Measurements from ENCODE around the gene LIPT1. TPM values are rescaled to one million over a fixed set of nuclear protein-coding genes. Genes with fewer than 3 reads are reported as not detected.

The LIPT1 gene
- total and polyA plus RNA-seq, 2 of the 4 experiments (the other 2 are of a cell fraction), result 3.2 to 3.5 TPM

DNA sequence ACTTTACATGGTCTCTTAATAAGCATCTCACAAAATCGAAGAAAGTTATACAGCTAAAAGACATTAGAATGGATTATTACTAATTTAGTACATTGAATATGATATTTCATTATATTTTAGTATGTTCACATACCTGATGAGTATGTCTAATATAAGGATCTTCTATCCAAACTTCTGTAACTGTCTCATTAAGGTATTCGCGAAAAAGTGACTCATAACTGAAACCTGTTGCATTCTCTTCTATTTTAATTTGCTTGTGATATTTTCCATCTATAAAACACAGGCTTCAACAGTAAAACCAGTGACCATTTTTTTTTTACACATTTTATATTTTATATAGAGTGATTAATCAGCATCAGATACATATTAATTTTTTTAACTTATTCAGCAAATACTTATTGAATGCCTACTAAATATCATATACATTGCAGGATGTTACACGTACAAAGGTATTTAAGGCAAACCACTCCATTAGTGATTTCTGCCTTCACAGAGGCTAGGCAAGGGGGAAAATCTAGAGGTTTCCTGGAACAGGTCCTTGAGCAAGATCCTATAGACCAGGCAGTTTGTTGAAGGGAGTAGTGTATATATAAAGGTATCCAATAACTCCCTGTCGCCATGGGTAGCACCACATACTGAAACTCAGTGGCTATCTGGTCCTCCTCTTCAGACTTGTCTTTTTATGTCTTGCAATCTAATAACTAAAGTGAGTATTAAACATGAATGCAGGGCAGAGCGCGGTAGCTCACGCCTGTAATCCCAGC is 16.8 kb downstream of the LIPT1 start:
- Histone ChIP-seq H3K27ac (ENCODE audit: insufficient read depth, low read length) (no peak overlapping the region), H2AK5ac (ENCODE audit: low read depth, low read length) (no peak overlapping the region), H3K56ac (ENCODE audit: extremely low read depth, insufficient read depth, low read length) (no peak overlapping the region), H2BK120ac (ENCODE audit: low read depth, low read length) (no peak overlapping the region), H3K18ac (ENCODE audit: low read depth, low read length) (no peak overlapping the region), H3K79me1 (ENCODE audit: low read depth in 1 of 2, low read length in 2 of 2) (peaks cover 3 to 8% of the 10 kb centered on the region in 2 experiments; a peak in 2 of 4 replicates), H4K91ac (ENCODE audit: insufficient read depth, low read depth, low read length) (no peak overlapping the region), H3K4ac (ENCODE audit: low read depth, low read length) (no peak overlapping the region), H3K36me3 (ENCODE audit: control insufficient read depth, insufficient read depth, low read length) (peaks cover 15% of the 10 kb centered on the region), H3K14ac (replicated peaks; ENCODE audit: low read depth, low read length) (no peak overlapping the region), H2AFZ (replicated peaks; ENCODE audit: low read length, poor library complexity) (no peak overlapping the region), H4K20me1 (ENCODE audit: insufficient read depth, low read length) (no peaks in the 10 kb centered on the region), H2BK15ac (ENCODE audit: low read depth, low read length) (no peak overlapping the region), H3K9me3 (ENCODE audit: control insufficient read depth, insufficient read depth, low read length) (no peaks in the 10 kb centered on the region), H2BK20ac (ENCODE audit: low read depth, low read length) (no peak overlapping the region), H3K23ac (ENCODE audit: low read depth, low read length) (no peak overlapping the region), H3K27me3 (ENCODE audit: control insufficient read depth, insufficient read depth, low read length) (no peaks in the 10 kb centered on the region), H2BK5ac (ENCODE audit: low read depth, low read length, poor library complexity, severe bottlenecking) (no peak overlapping the region), H3K9ac (ENCODE audit: low read depth, low read length) (no peak overlapping the region), H4K8ac (ENCODE audit: low read depth in 2 of 2, low read length in 2 of 2) (no peak overlapping the region), H3K4me2 (ENCODE audit: low read depth, low read length) (no peak overlapping the region), H4K5ac (ENCODE audit: low read depth, low read length) (no peak overlapping the region), H3K9me1 (ENCODE audit: insufficient read depth, low read length) (no peaks in the 10 kb centered on the region), H3K4me3 (ENCODE audit: insufficient read depth, low read depth, low read length) (no peak overlapping the region), H2AK9ac (replicated peaks; ENCODE audit: low read depth, low read length, poor library complexity) (no peak overlapping the region), H3K4me1 (ENCODE audit: control insufficient read depth, insufficient read depth, low read length) (no peaks in the 10 kb centered on the region)
- TF ChIP-seq MAZ (IDR thresholded peaks at IDR 0.05; ENCODE audit: borderline replicate concordance, low read depth, low read length) (no peak), CEBPB (IDR thresholded peaks at IDR 0.05; ENCODE audit: low read depth, low read length) (no peak), RCOR1 (IDR thresholded peaks at IDR 0.05; ENCODE audit: insufficient replicate concordance, low read length) (no peak), CHD1 (IDR thresholded peaks at IDR 0.05; ENCODE audit: low read depth, low read length) (no peak), CTCF (conservative IDR thresholded peaks at IDR 0.05; ENCODE audit: low read depth, low read length) (no peak), POLR2A (IDR thresholded peaks at IDR 0.05; ENCODE audit: low read depth, low read length) (no peak), NFE2L2 (IDR thresholded peaks at IDR 0.05; ENCODE audit: low read depth, low read length) (no peak), MXI1 (IDR thresholded peaks at IDR 0.05; ENCODE audit: borderline replicate concordance, low read depth, low read length) (no peak), RAD21 (IDR thresholded peaks at IDR 0.05; ENCODE audit: low read length) (no peak), MAFK (IDR thresholded peaks at IDR 0.05; ENCODE audit: low read depth, low read length) (no peak), USF2 (IDR thresholded peaks at IDR 0.05; ENCODE audit: low read depth, low read length) (no peak)
- TF ChIP-seq, protein P1, sequence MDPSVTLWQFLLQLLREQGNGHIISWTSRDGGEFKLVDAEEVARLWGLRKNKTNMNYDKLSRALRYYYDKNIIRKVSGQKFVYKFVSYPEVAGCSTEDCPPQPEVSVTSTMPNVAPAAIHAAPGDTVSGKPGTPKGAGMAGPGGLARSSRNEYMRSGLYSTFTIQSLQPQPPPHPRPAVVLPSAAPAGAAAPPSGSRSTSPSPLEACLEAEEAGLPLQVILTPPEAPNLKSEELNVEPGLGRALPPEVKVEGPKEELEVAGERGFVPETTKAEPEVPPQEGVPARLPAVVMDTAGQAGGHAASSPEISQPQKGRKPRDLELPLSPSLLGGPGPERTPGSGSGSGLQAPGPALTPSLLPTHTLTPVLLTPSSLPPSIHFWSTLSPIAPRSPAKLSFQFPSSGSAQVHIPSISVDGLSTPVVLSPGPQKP (IDR thresholded peaks at IDR 0.05; ENCODE audit: borderline replicate concordance, low read depth, low read length), result no peak
- dilution Hi-C loops (cut with HindIII; ENCODE audit: low sequenced_read_pairs, unreplicated experiment) (no loop called here), in situ Hi-C loops (cut with MboI; ENCODE audit: low sequenced_read_pairs) (loop anchor here (25.0 kb wide), 1 partner anchor 1091 kb away; no protein-coding TSS in a partner anchor), intact Hi-C loops (cut with micrococcal nuclease) (no loop called here)
- DNase-seq (no peak), ATAC-seq (ENCODE audit: low read depth) (no peak)
- ChIA-PET CTCF (interaction anchor here (0.6 kb wide), 1 partner anchor 1191 kb away, joined by 4 read pairs; no protein-coding TSS in a partner anchor), POLR2A (ENCODE audit: unreplicated experiment) (no interaction called here)
- BruUV-seq (replicated peaks), result no TSS peak
- WGBS, 2 experiments (ENCODE audit: extremely low coverage in 2 of 2, insufficient read length in 1 of 2), result no CpG with 5 or more reads among the region's 8 CpGs

All from IMR-90 (cell line).